ENCODE results near the gene PRAMEF15.
"Not testable (repeated sequence)": the region's sequence is repeated elsewhere in the genome, so short reads cannot be mapped to it uniquely, and the experiment has no call there.

DNA sequence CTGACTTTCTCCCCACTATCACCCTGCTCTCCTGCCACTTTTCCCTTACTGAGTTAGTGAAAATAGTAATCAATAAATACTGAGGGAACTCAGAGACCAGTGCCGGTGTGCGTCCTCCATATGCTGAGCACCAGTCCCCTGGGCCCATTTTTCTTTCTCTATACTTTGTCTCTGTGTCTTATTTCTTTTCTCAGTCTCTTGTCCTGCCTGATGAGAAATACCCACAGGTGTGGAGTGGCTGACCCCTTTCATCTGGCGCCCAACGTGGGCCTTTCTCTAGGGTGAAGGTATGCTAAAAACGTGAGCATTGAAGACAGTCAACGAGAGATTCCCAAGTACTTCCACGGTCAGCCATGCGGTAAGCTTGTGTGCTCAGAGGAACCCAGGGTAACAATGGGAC, 38.1 kb downstream of the PRAMEF15 start:
- not testable (repeated sequence) for TF ChIP-seq CTCF (IDR thresholded peaks at IDR 0.05 in 4 of 5, conservative IDR thresholded peaks at IDR 0.05 in 1 of 5); POLR2A (IDR thresholded peaks at IDR 0.05)

Data from gastrocnemius medialis (tissue), 4 donors.